HG02678 (cell line): ENCODE data around the gene SCML1.

Experiments used
- ATAC-seq: cut with Tn5 transposase; IDR thresholded peaks from one replicate; pipeline ENCODE4 v1.9.1; 2021; ENCODE audit warnings: mild to moderate bottlenecking, moderate library complexity; ENCODE audit not compliant: unreplicated experiment

Gene SCML1

DNA sequence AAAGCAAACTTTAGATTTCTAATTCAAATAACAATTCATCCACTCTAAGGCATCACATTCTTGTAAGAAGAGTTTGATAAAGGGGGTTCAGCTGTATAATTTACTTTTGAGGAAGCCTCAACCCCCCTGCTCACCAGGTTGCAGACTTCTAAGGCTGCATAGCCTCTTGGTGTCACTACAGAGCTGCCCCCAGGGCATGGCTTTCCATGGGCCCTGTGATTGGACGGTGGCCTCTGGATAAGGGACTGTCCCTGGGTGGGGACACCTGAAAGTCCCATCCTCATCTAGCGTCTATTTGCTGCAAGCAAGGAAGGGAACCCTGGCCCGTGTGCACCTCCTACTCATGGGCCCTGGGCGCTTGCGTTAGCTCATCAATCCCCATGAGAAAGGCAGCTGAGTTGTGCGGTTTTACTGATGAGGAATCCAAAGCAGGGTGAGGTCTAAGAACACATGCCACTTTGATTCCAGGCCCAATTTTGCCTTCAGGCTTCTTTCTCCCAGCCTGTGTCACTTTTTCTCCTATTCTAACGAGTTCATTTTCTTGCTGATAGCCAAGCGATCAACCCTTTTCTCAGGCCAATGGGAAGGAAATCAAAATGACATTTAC, 51.8 kb downstream of the SCML1 start:
- no peak for ATAC-seq

DNA sequence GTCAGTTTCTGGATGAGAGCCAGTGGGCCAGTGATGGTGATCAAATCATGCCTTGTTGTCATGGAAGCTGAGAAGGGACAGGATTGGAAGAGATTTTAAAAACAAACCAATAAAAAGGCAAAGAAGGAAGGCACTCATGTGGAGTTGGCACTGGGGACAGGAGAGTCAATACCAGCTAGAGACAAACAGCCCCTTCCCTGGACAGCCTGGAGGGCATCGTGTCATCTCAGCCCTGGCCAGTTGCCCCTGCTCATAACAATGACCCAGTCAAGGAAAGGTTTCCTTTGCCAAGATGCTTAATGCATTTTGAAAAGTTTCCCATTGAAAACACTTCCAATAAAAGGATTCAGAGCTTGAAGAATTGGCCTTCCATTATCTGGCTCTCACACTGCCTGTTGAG, 55.5 kb downstream of the SCML1 start:
- no peak for ATAC-seq

DNA sequence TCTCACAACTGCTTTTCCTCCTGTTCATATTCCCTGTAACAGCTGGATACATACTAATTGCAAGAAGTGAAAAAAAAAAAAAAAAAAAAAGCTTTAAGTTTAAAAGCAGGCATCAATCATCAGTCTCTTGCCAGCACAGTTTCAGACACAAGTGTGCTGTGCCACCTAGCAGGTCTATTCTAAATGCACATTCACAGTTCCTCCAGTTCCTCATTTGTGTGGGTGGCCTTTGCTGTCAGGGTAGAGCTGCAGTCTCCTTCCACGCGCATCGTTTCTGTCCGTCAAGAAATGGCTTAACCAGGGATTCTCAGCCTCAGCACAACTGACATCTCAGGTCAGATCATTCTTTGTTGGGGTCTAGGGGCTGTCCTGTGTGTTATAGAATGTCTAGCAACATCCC, 61.6 kb downstream of the SCML1 start:
- no peak for ATAC-seq

DNA sequence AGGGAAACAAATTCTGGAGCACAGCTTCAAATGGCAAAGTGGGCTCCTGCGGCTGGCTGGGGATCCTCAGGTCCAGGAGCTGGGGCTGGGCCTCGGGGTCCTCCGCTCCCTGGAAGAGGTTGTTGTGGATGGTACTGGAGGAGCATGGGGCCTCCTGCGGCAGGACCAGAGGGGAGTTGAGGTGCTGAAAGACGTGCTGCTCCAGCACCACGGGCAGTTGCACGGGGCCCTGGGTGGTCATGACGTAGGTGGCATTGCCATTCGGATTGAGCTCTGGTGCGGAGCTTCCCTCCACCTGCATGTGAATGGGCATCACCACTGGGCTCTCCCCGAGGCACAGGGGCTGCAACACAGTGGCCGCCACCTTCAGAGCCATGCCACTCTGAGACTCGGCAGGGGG, 64.1 kb downstream of the SCML1 start:
- ATAC-seq: no peak

DNA sequence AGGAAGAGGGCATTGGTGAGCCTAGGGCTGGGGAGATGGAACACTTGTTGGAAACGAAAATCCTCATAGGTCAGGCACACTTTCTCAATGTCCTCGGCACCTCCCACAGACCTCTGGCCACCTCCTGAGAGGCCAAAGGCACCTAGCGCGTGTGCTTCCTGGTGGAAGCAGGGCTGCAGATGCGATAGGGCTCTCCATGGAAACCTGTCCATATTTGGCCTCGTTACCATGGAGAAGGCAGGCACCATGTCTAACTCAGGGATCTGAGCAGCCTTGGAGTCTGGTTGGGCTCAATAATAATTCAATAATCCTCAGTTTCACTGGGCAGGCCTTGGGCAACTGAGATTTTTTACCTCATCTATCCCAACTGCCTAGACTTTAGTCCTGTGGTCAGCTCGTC, 65.5 kb downstream of the SCML1 start:
- ATAC-seq: no peak

DNA sequence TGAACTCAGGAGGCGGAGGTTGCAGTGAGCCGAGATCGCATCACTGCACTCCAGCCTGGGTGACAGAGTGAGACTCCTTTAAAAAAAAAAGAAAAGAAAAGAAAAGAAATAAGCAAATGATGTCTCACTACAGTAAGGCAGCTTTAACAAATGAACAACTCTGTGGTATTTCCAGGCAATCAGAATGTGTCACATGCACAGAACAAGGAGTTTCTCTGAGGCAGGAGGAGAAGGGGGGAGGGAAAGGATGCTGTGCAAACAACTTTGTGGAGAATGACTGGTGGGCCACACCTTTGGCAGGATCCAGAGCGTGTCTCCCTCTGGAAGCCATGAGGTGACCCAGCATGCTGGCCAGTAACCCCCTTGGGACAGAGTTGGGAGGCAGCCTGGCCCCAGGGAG, 66.2 kb downstream of the SCML1 start:
- ATAC-seq: no peak
